GM23338 (cell line): Measurements from ENCODE around the gene MARVELD2. TPM values are rescaled to one million over a fixed set of nuclear protein-coding genes. Genes with fewer than 3 reads are reported as not detected.

Experiments
- ATAC-seq: fragments of 200-7000 bp; cut with Tn5 transposase; 3 replicates; pipeline ENCODE4 v1.9.1; 2020
- DNase-seq: peaks from one replicate; pipeline ENCODE4 v3.0.0-alpha.2; 2015; ENCODE audit warnings: low spot score
- H2AFZ ChIP-seq: fragments of 200-600 bp; sonication (generic); 2 replicates; pipeline ENCODE4 v1.8.0; 2016; ENCODE audit warnings: antibody characterized with exemption, mild to moderate bottlenecking, moderate library complexity
- H3F3A ChIP-seq: fragments of 200-600 bp; sonication (generic); replicated peaks from 2 replicates; pipeline ENCODE4 v1.8.0; 2017; ENCODE audit warnings: antibody characterized with exemption, mixed run types, low read depth
- H3K27ac ChIP-seq: fragments of 200-600 bp; sonication (generic); 2 replicates; pipeline ENCODE4 v1.6.1; 2016; ENCODE audit warnings: low read depth
- H3K27me3 ChIP-seq: fragments of 200-600 bp; sonication (generic); 2 replicates; pipeline ENCODE4 v1.8.0; 2016; ENCODE audit warnings: mild to moderate bottlenecking, mixed run types, moderate library complexity; ENCODE audit not compliant: insufficient read depth
- H3K36me3 ChIP-seq: fragments of 200-600 bp; sonication (generic); 2 replicates; pipeline ENCODE4 v1.8.0; 2016; ENCODE audit warnings: mild to moderate bottlenecking; ENCODE audit not compliant: insufficient read depth
- H3K4me1 ChIP-seq: fragments of 200-600 bp; sonication (generic); 2 replicates; pipeline ENCODE4 v1.8.0; 2016; ENCODE audit warnings: mild to moderate bottlenecking, moderate library complexity; ENCODE audit not compliant: insufficient read depth
- H3K4me2 ChIP-seq: fragments of 200-600 bp; sonication (generic); 2 replicates; pipeline ENCODE4 v1.7.1; 2017; ENCODE audit warnings: mixed run types
- H3K4me3 ChIP-seq: fragments of 200-600 bp; sonication (generic); 2 replicates; pipeline ENCODE4 v1.6.1; 2016; ENCODE audit warnings: mixed run types
- H3K79me2 ChIP-seq: fragments of 200-600 bp; sonication (generic); replicated peaks from 2 replicates; pipeline ENCODE4 v1.8.0; 2017; ENCODE audit warnings: mild to moderate bottlenecking; ENCODE audit not compliant: insufficient read depth
- H3K9me2 ChIP-seq: fragments of 200-600 bp; sonication (generic); 2 replicates; pipeline ENCODE4 v1.8.0; 2017; ENCODE audit not compliant: insufficient read depth
- H4K20me1 ChIP-seq: fragments of 200-600 bp; sonication (generic); replicated peaks from 2 replicates; pipeline ENCODE4 v1.8.0; 2017; ENCODE audit warnings: mild to moderate bottlenecking; ENCODE audit not compliant: insufficient read depth
- H3K27ac Mint-ChIP-seq: 2 replicates; pipeline ENCODE4 v1.8.0; 2020; ENCODE audit warnings: inconsistent platforms, mild to moderate bottlenecking, moderate library complexity, mixed read lengths
- H3K27me3 Mint-ChIP-seq: 3 replicates; pipeline ENCODE4 v1.8.0; 2022; ENCODE audit warnings: low read depth, mild to moderate bottlenecking, moderate library complexity, mixed read lengths, inconsistent platforms; ENCODE audit not compliant: insufficient read depth, poor library complexity
- H3K36me3 Mint-ChIP-seq: 3 replicates; pipeline ENCODE4 v1.8.0; 2021; ENCODE audit warnings: low read depth, mild to moderate bottlenecking, inconsistent platforms, moderate library complexity, mixed read lengths
- H3K4me1 Mint-ChIP-seq: 3 replicates; pipeline ENCODE4 v1.8.0; 2020; ENCODE audit warnings: mild to moderate bottlenecking, inconsistent platforms, mixed read lengths
- H3K4me3 Mint-ChIP-seq: 3 replicates; pipeline ENCODE4 v1.8.0; 2021; ENCODE audit warnings: moderate library complexity, mild to moderate bottlenecking, inconsistent platforms, mixed read lengths
- H3K9me3 Mint-ChIP-seq: 3 replicates; pipeline ENCODE4 v1.8.0; 2020; ENCODE audit warnings: moderate library complexity, mild to moderate bottlenecking, inconsistent platforms, mixed read lengths
- CREB1 ChIP-seq: fragments of 250-450 bp; sonication (Bioruptor Pico); IDR thresholded peaks from 2 replicates; pipeline ENCODE4 v1.5.0; 2020; ENCODE audit warnings: low read depth, mild to moderate bottlenecking, moderate library complexity
- CTCF ChIP-seq, 2 experiments: fragments of 200-600 bp in 1 of 2; sonication (generic) in 1 of 2; conservative IDR thresholded peaks; 2 replicates each; pipeline versions ENCODE4 v1.5.1 to v1.6.1; 2016 to 2017; ENCODE audit warnings: antibody characterized with exemption in 2 of 2, low read depth in 2 of 2, mild to moderate bottlenecking in 2 of 2, moderate library complexity in 1 of 2
- ETS1 ChIP-seq: IDR thresholded peaks from 2 replicates; pipeline ENCODE4 v1.6.1; 2016; ENCODE audit warnings: antibody characterized with exemption
- EZH2 ChIP-seq: fragments of 200-600 bp; sonication (generic); IDR thresholded peaks from one replicate; pipeline ENCODE4 v1.8.0; 2017; ENCODE audit warnings: antibody characterized with exemption, mild to moderate bottlenecking, low read depth; ENCODE audit not compliant: unreplicated experiment
- EZH2phosphoT487 ChIP-seq: fragments of 200-600 bp; sonication (generic); IDR thresholded peaks from one replicate; pipeline ENCODE4 v1.8.1; 2018; ENCODE audit warnings: antibody characterized with exemption; ENCODE audit not compliant: unreplicated experiment
- JUNB ChIP-seq: IDR thresholded peaks from one replicate; pipeline ENCODE4 v1.6.1; 2016; ENCODE audit warnings: antibody characterized with exemption; ENCODE audit not compliant: unreplicated experiment
- NANOG ChIP-seq: IDR thresholded peaks from 2 replicates; pipeline ENCODE4 v1.6.1; 2016; ENCODE audit warnings: antibody characterized with exemption, borderline replicate concordance
- POLR2AphosphoS5 ChIP-seq: IDR thresholded peaks from 2 replicates; pipeline ENCODE4 v1.6.1; 2016; ENCODE audit warnings: antibody characterized with exemption, low read depth
- REST ChIP-seq: IDR thresholded peaks from one replicate; pipeline ENCODE4 v1.6.1; 2018; ENCODE audit warnings: antibody characterized with exemption; ENCODE audit not compliant: unreplicated experiment
- STAT1 ChIP-seq: IDR thresholded peaks from one replicate; pipeline ENCODE4 v1.6.1; 2016; ENCODE audit warnings: antibody characterized with exemption; ENCODE audit not compliant: unreplicated experiment
- ZNF114 ChIP-seq: fragments of 250-450 bp; sonication (Bioruptor Pico); IDR thresholded peaks from 2 replicates; pipeline ENCODE4 v1.5.0; 2020; ENCODE audit warnings: mild to moderate bottlenecking, moderate library complexity
- ZNF331 ChIP-seq: fragments of 250-450 bp; sonication (Bioruptor Pico); IDR thresholded peaks from 2 replicates; pipeline ENCODE4 v1.5.0; 2020; ENCODE audit warnings: low read depth, mild to moderate bottlenecking, moderate library complexity
- ZNF462 ChIP-seq: fragments of 250-450 bp; sonication (Bioruptor Pico); IDR thresholded peaks from 2 replicates; pipeline ENCODE4 v1.5.0; 2020; ENCODE audit warnings: mild to moderate bottlenecking, moderate library complexity
- polyA plus RNA-seq: library from polyadenylated mRNA; unstranded; fragments of >200 nt; fragmentation: Nextera tagmentation; extraction: Ambion mirVana; gene quantifications from 2 replicates; pipeline ENCODE4 v1.2.1, GENCODE V29; 2016
- total RNA-seq: library from RNA; depleted of rRNA; stranded (reverse); fragments of >200 nt; shearing (Covaris generic); gene quantifications from 2 replicates; pipeline ENCODE4 v1.2.3, GENCODE V29; 2014

MARVELD2 gene
- total and polyA plus RNA-seq, 2 experiments from 2014 or later, result 10.0 to 24.1 TPM

- Mint-ChIP-seq H3K36me3 (peaks cover 35% of the 10 kb centered on the region), H3K27ac (no peak overlapping the region), H3K4me1 (peaks cover 6% of the 10 kb centered on the region), H3K27me3 (peaks cover 10% of the 10 kb centered on the region), H3K4me3 (no peak overlapping the region), H3K9me3 (no peaks in the 10 kb centered on the region)
- DNase-seq (no peak), ATAC-seq (no peak)
- H3K4me2 ChIP-seq, result no peak overlapping the region
- no peak overlapping the region for H3K27ac ChIP-seq
- 0 out of 2 replicates have a peak, but pooled peaks cover 9% of the 10 kb centered on the region for H3F3A ChIP-seq
- no peaks in the 10 kb centered on the region for H3K4me1 ChIP-seq
- H3K9me2 ChIP-seq, result no peaks in the 10 kb centered on the region
- peaks cover 44% of the 10 kb centered on the region for H3K79me2 ChIP-seq
- no peak overlapping the region for H2AFZ ChIP-seq
- TF ChIP-seq CREB1 (CRISPR knock-in tag), result no peak
- no peak for TF ChIP-seq NANOG
- TF ChIP-seq ZNF114 (CRISPR knock-in tag), result no peak
- TF ChIP-seq STAT1, result no peak
- TF ChIP-seq EZH2, result no peak
- TF ChIP-seq JUNB, result no peak
- TF ChIP-seq CTCF (conservative IDR thresholded peaks at IDR 0.05; ENCODE audit: low read depth in 2 of 2), result no peak
- TF ChIP-seq POLR2AphosphoS5, result no peak
- no peak for TF ChIP-seq ETS1
- no peak for TF ChIP-seq EZH2phosphoT487
- no peak for TF ChIP-seq REST
- no peak for TF ChIP-seq ZNF331 (CRISPR knock-in tag)
- no peak for TF ChIP-seq ZNF462
- no peaks in the 10 kb centered on the region for H3K27me3 ChIP-seq
- H4K20me1 ChIP-seq, result no peaks in the 10 kb centered on the region
- H3K36me3 ChIP-seq, result peaks cover 14% of the 10 kb centered on the region; the same call in 1 of the 2 replicates
- H3K4me3 ChIP-seq, result no peak overlapping the region
Measured at GRCh38 chr5:69372394-69372793, 42.5 kb upstream of the MARVELD2 start.
